IPS-18c (cell line): ENCODE data around the gene UPF1.

Experiments used
- H3K4me3 ChIP-seq: 2 replicates; pipeline ENCODE4 v1.7.0; 2013; ENCODE audit warnings: low read depth, mild to moderate bottlenecking, low read length, moderate library complexity; ENCODE audit not compliant: insufficient read depth
- H3K9me3 ChIP-seq: one replicate; pipeline ENCODE4 v1.6.1; 2013; ENCODE audit warnings: mild to moderate bottlenecking, low read length, moderate library complexity; ENCODE audit not compliant: control insufficient read depth, insufficient read depth

The UPF1 gene

GRCh38 chr19:18831524-18832305, at the start of gene UPF1:
Gene UPF1 (plus strand): TSS chr19:18831959. CDS start chr19:18832210, 251 bp downstream.
- Histone ChIP-seq H3K9me3 (peaks cover 4% of the 10 kb centered on the region), H3K4me3 (peak within 1 kb of the TSS; percentile 50)

GRCh38 chr19:18782559-18783225, 49.1 kb upstream of the UPF1 start:
- Histone ChIP-seq H3K9me3 (peaks cover 2% of the 10 kb centered on the region), H3K4me3 (no peak overlapping the region)

GRCh38 chr19:18783958-18784785, 47.6 kb upstream of the UPF1 start:
- H3K9me3 ChIP-seq: peaks cover 2% of the 10 kb centered on the region
- no peak overlapping the region for H3K4me3 ChIP-seq

- Histone ChIP-seq H3K4me3 (no peak overlapping the region), H3K9me3 (peaks cover 2% of the 10 kb centered on the region)
Observed at GRCh38 chr19:18784786-18785120, 47.0 kb upstream of the UPF1 start.

GRCh38 chr19:18785179-18786124, 46.3 kb upstream of the UPF1 start:
- H3K4me3 ChIP-seq: peak overlapping the region; percentile 25; the same call in 1 of the 2 replicates

GRCh38 chr19:18788529-18789421, 43.0 kb upstream of the UPF1 start:
- Histone ChIP-seq H3K4me3 (peak overlapping the region; percentile 50), H3K9me3 (peaks cover 4% of the 10 kb centered on the region)

More at GRCh38 chr19:18785179-18786124, 46.3 kb upstream of the UPF1 start:
- peaks cover 2% of the 10 kb centered on the region for H3K9me3 ChIP-seq

GRCh38 chr19:18789422-18789869, 42.3 kb upstream of the UPF1 start:
- Histone ChIP-seq H3K9me3 (peaks cover 4% of the 10 kb centered on the region), H3K4me3 (peak overlapping the region; percentile 50)

GRCh38 chr19:18789883-18790565, 41.7 kb upstream of the UPF1 start:
- peaks cover 4% of the 10 kb centered on the region for H3K9me3 ChIP-seq
- peak overlapping the region; percentile 36; the same call in 1 of the 2 replicates for H3K4me3 ChIP-seq

- Histone ChIP-seq H3K4me3 (peak within 1 kb of the TSS; percentile 25; the same call in 1 of the 2 replicates), H3K9me3 (peaks cover 4% of the 10 kb centered on the region)
Observed at GRCh38 chr19:18790566-18791314, 41.0 kb upstream of the UPF1 start, which contains the start of gene COMP. Gene COMP (minus strand): TSS chr19:18791305. CDS start chr19:18791269, 36 bp downstream.

- Histone ChIP-seq H3K9me3 (peaks cover 4% of the 10 kb centered on the region), H3K4me3 (no peak overlapping the region)
Observed at GRCh38 chr19:18791315-18791678, 40.5 kb upstream of the UPF1 start.

GRCh38 chr19:18792661-18793060, 39.1 kb upstream of the UPF1 start:
- H3K9me3 ChIP-seq: peaks cover 2% of the 10 kb centered on the region
- no peak overlapping the region for H3K4me3 ChIP-seq

GRCh38 chr19:18793144-18794028, 38.4 kb upstream of the UPF1 start:
- H3K9me3 ChIP-seq: peaks cover 2% of the 10 kb centered on the region
- no peak overlapping the region for H3K4me3 ChIP-seq

- H3K9me3 ChIP-seq: peaks cover 2% of the 10 kb centered on the region
- H3K4me3 ChIP-seq: no peak overlapping the region
Observed at GRCh38 chr19:18794029-18794313, 37.8 kb upstream of the UPF1 start.

GRCh38 chr19:18794692-18795091, 37.1 kb upstream of the UPF1 start:
- Histone ChIP-seq H3K9me3 (peaks cover 2% of the 10 kb centered on the region), H3K4me3 (no peak overlapping the region)
